ENCODE results near the gene PROKR2. TPM values are rescaled to one million over a fixed set of nuclear protein-coding genes. Genes with fewer than 3 reads are reported as not detected.

The PROKR2 gene
- polyA plus RNA-seq, 1 donor = not detected

- no peak for DNase-seq
These were observed 34.2 kb downstream of the PROKR2 start for GRCh38 chr20:5282561-5282960.

- DNase-seq = no peak
These were observed 37.1 kb downstream of the PROKR2 start for GRCh38 chr20:5279661-5280060.

DNA sequence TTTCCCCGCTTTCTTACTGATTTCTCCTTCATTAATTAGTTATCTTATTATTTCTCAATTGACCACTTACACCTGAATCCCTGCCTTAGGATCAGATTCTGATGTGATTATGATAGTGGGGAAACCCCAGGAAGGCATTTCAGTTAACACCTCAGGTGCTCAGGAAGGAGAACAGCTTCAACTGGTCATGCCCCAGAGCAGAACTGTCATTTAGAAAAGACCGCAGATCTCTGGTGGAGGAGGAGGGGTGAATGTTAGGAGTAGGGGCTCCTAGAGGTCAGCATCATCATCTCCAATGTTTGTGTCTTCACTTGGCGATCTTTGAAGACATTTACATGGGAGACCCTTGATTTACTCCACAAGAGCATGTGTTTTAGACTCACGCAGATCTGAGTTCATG, 44.5 kb downstream of the PROKR2 start:
- no peak for DNase-seq

DNA sequence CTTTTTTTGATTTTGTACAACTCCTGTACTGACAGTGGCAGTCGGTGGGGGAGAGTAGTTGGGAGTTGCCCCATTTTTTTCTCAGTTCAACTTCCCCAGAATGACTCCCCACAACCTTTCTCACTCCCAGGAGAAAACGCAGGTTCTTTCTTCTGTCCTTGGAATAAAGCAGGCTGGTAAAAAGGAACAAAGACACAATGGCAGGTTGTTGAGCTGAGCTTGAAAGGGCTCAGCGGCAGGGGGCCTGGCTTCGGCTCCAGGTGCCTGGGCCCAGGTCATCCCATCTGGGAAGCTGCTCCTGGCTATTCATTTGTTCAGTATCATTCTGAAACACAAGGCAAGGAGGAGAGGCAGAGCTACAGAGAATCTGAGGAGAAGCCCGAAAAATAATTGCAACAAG, 46.2 kb downstream of the PROKR2 start:
- DNase-seq = no peak

- DNase-seq = no peak
These were observed 48.3 kb downstream of the PROKR2 start for GRCh38 chr20:5268449-5268848.

DNA sequence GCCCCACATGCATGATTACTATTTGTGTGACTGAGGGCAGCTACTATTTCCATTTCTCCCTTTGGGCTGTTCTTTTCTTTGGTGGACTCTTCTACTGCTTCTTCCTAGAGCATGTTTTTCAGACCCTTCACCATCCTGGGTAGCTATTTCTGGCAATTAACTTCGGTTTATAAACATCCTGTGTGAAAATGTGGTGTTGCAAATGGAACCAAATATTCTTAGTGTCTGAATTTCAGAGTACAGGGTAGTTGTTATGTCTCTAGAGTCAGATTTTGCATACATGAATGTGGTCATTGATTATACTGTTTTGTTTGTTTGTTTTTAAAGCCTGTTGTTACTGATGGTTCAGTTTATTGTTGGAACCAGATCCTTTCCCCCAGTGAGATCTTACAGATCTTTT, 49.7 kb downstream of the PROKR2 start:
- DNase-seq = no peak

Other genes starting within 250 kb of the PROKR2 start
- gene TMEM230, start 203.9 kb downstream of the PROKR2 start, polyA plus RNA-seq (ENCODE audit: insufficient read length) = 133 TPM
- gene PCNA, start 197.0 kb downstream of the PROKR2 start, polyA plus RNA-seq (ENCODE audit: insufficient read length) = 206 TPM
- 35.9 TPM for gene CDS2, start 189.9 kb downstream of the PROKR2 start, polyA plus RNA-seq (ENCODE audit: insufficient read length)